H9 (cell line): ENCODE measurements around the gene RRAD. TPM values are rescaled to one million over a fixed set of nuclear protein-coding genes. Genes with fewer than 3 reads are reported as not detected.

ENCODE experiments used
- DNase-seq: peaks from one replicate; pipeline ENCODE4 v3.0.0-alpha.2; 2017
- H2AFZ ChIP-seq: one replicate; pipeline ENCODE4 v1.6.1; 2013; ENCODE audit warnings: mild to moderate bottlenecking, low read length, control low read depth, moderate library complexity
- H2AK5ac ChIP-seq: 2 replicates; pipeline ENCODE4 v1.6.1; 2013; ENCODE audit warnings: low read length, control low read depth, mixed read lengths; ENCODE audit not compliant: insufficient read length
- H2BK120ac ChIP-seq: one replicate; pipeline ENCODE4 v1.6.1; 2013; ENCODE audit warnings: low read depth, mild to moderate bottlenecking, low read length, control low read depth, inconsistent platforms; ENCODE audit not compliant: poor library complexity, severe bottlenecking
- H2BK12ac ChIP-seq: 2 replicates; pipeline ENCODE4 v1.6.1; 2013; ENCODE audit warnings: low read length, control low read depth, mixed read lengths, low read depth; ENCODE audit not compliant: insufficient read length
- H2BK15ac ChIP-seq: 2 replicates; pipeline ENCODE4 v1.6.1; 2013; ENCODE audit warnings: low read depth, low read length, control low read depth
- H2BK20ac ChIP-seq: one replicate; pipeline ENCODE4 v1.6.1; 2013; ENCODE audit warnings: low read depth, mild to moderate bottlenecking, low read length, control low read depth, inconsistent platforms; ENCODE audit not compliant: poor library complexity, severe bottlenecking
- H2BK5ac ChIP-seq: 2 replicates; pipeline ENCODE4 v1.6.1; 2013; ENCODE audit warnings: low read length, control low read depth, mixed read lengths; ENCODE audit not compliant: insufficient read length
- H3K14ac ChIP-seq: 2 replicates; pipeline ENCODE4 v1.6.1; 2013; ENCODE audit warnings: low read length, control low read depth; ENCODE audit not compliant: insufficient read depth
- H3K18ac ChIP-seq: 2 replicates; pipeline ENCODE4 v1.6.1; 2013; ENCODE audit warnings: low read depth, mild to moderate bottlenecking, mixed read lengths, low read length, control low read depth; ENCODE audit not compliant: insufficient read length
- H3K23ac ChIP-seq: 2 replicates; pipeline ENCODE4 v1.6.1; 2013; ENCODE audit warnings: low read length, control low read depth, mixed read lengths, low read depth; ENCODE audit not compliant: insufficient read length
- H3K23me2 ChIP-seq: 2 replicates; pipeline ENCODE4 v1.6.1; 2013; ENCODE audit warnings: low read depth, mild to moderate bottlenecking, mixed read lengths, low read length, control low read depth; ENCODE audit not compliant: insufficient read length, poor library complexity, severe bottlenecking
- H3K27ac ChIP-seq: 2 replicates; pipeline ENCODE4 v1.5.1; 2013; ENCODE audit warnings: low read length, control low read depth, mixed read lengths, low read depth; ENCODE audit not compliant: insufficient read length
- H3K27me3 ChIP-seq: 2 replicates; pipeline ENCODE4 v1.6.1; 2013; ENCODE audit warnings: low read length, control low read depth, inconsistent platforms; ENCODE audit not compliant: insufficient read depth
- H3K4ac ChIP-seq: 2 replicates; pipeline ENCODE4 v1.6.1; 2013; ENCODE audit warnings: low read depth, mild to moderate bottlenecking, control low read depth, inconsistent platforms, low read length, moderate library complexity
- H3K4me1 ChIP-seq: 2 replicates; pipeline ENCODE4 v1.6.1; 2013; ENCODE audit warnings: low read length, control low read depth, inconsistent platforms; ENCODE audit not compliant: insufficient read depth
- H3K4me2 ChIP-seq: 2 replicates; pipeline ENCODE4 v1.6.1; 2013; ENCODE audit warnings: low read length, control low read depth, mixed read lengths; ENCODE audit not compliant: insufficient read length, insufficient read depth
- H3K56ac ChIP-seq: 2 replicates; pipeline ENCODE4 v1.6.1; 2013; ENCODE audit warnings: low read depth, mild to moderate bottlenecking, mixed read lengths, low read length, control low read depth; ENCODE audit not compliant: insufficient read length
- H3K79me1 ChIP-seq: 2 replicates; pipeline ENCODE4 v1.6.1; 2013; ENCODE audit warnings: low read depth, mild to moderate bottlenecking, moderate library complexity, low read length, control low read depth, inconsistent platforms; ENCODE audit not compliant: insufficient read depth, poor library complexity, severe bottlenecking
- H3K79me2 ChIP-seq: 2 replicates; pipeline ENCODE4 v1.6.1; 2013; ENCODE audit warnings: low read length, control low read depth, inconsistent platforms; ENCODE audit not compliant: insufficient read depth
- H3K9ac ChIP-seq: 2 replicates; pipeline ENCODE4 v1.6.1; 2013; ENCODE audit warnings: low read length, control low read depth, mixed read lengths; ENCODE audit not compliant: insufficient read length; ENCODE audit errors: extremely low read depth
- H3K9me3 ChIP-seq: one replicate; pipeline ENCODE4 v1.6.1; 2013; ENCODE audit warnings: low read depth, low read length, inconsistent platforms; ENCODE audit not compliant: control insufficient read depth
- H3T11ph ChIP-seq: one replicate; pipeline ENCODE4 v1.6.1; 2013; ENCODE audit warnings: mild to moderate bottlenecking, low read length, control low read depth, inconsistent platforms
- H4K20me1 ChIP-seq: one replicate; pipeline ENCODE4 v1.6.1; 2013; ENCODE audit not compliant: control insufficient read depth, insufficient read length, insufficient read depth
- H4K5ac ChIP-seq: 2 replicates; pipeline ENCODE4 v1.6.1; 2013; ENCODE audit warnings: low read depth, mild to moderate bottlenecking, mixed read lengths, low read length, control low read depth; ENCODE audit not compliant: insufficient read length
- H4K8ac ChIP-seq: replicated peaks from 2 replicates; pipeline ENCODE4 v1.6.1; 2013; ENCODE audit warnings: low read length, control low read depth, mixed read lengths, low read depth; ENCODE audit not compliant: insufficient read length
- H4K91ac ChIP-seq: 2 replicates; pipeline ENCODE4 v1.6.1; 2013; ENCODE audit warnings: low read depth, mild to moderate bottlenecking, moderate library complexity, mixed read lengths, low read length, control low read depth; ENCODE audit not compliant: insufficient read length
- H3K27ac Mint-ChIP-seq, 3 experiments: 2 replicates in 2 of 3; 3 replicates in 1 of 3; pipeline ENCODE4 v1.8.0; 2020 to 2021; ENCODE audit warnings: mixed read lengths in 3 of 3, mild to moderate bottlenecking in 1 of 3, moderate library complexity in 1 of 3
- H3K27me3 Mint-ChIP-seq: 2 replicates; pipeline ENCODE4 v1.8.0; 2021; ENCODE audit warnings: low read depth, mild to moderate bottlenecking, moderate library complexity, mixed read lengths
- H3K36me3 Mint-ChIP-seq, 3 experiments: 2 replicates in 2 of 3; 3 replicates in 1 of 3; pipeline ENCODE4 v1.8.0; 2020 to 2021; ENCODE audit warnings: low read depth in 3 of 3, mixed read lengths in 3 of 3; ENCODE audit not compliant: insufficient read depth in 1 of 3
- H3K4me1 Mint-ChIP-seq, 2 experiments: 2 replicates each; pipeline ENCODE4 v1.8.0; 2020; ENCODE audit warnings: mixed read lengths in 2 of 2
- H3K4me3 Mint-ChIP-seq, 2 experiments: 2 replicates in 1 of 2; 3 replicates in 1 of 2; pipeline ENCODE4 v1.8.0; 2020 to 2021; ENCODE audit warnings: mild to moderate bottlenecking in 2 of 2, mixed read lengths in 2 of 2, moderate library complexity in 1 of 2
- H3K9me3 Mint-ChIP-seq, 2 experiments: 2 replicates in 1 of 2; 3 replicates in 1 of 2; pipeline ENCODE4 v1.8.0; 2020; ENCODE audit warnings: mild to moderate bottlenecking in 2 of 2, mixed read lengths in 2 of 2, moderate library complexity in 1 of 2
- WGBS: extraction: QIAGEN DNeasy Blood & Tissue Kit; methylation state at CpG from one replicate; pipeline ENCODE4 v1.1.7; 2013; ENCODE audit warnings: missing lambda C conversion rate, low lambda C conversion rate, mixed read lengths; ENCODE audit not compliant: insufficient read length; ENCODE audit errors: extremely low coverage; 5-methylcytosine and 5-hydroxymethylcytosine counted together
- total RNA-seq: library from RNA; stranded (reverse); gene quantifications from 2 replicates; pipeline ENCODE4 v1.2.1, GENCODE V29; 2021
- TF ChIP-seq, protein P1 (sequence below): fragments of 200-600 bp; sonication (generic); conservative IDR thresholded peaks from 3 replicates; pipeline ENCODE4 v1.8.0; 2021; ENCODE audit warnings: antibody characterized with exemption, mild to moderate bottlenecking

The RRAD gene
- total RNA-seq, 1 experiment from 2014 or later: 0.72 TPM

DNA sequence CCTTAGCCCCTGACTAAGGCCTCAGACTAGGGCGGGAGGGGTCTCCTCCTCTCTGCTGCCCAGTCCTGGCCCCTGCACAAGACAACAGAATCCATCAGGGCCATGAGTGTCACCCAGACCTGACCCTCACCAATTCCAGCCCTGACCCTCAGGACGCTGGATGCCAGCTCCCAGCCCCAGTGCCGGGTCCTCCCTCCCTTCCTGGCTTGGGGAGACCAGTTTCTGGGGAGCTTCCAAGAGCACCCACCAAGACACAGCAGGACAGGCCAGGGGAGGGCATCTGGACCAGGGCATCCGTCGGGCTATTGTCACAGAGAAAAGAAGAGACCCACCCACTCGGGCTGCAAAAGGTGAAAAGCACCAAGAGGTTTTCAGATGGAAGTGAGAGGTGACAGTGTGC, 48.4 kb upstream of the RRAD start:
- no peak overlapping the region for H2BK20ac ChIP-seq
- H3K23me2 ChIP-seq: no peaks in the 10 kb centered on the region
- H3T11ph ChIP-seq: no peak overlapping the region
- no peak overlapping the region for H3K27ac ChIP-seq
- H3K79me2 ChIP-seq: no peaks in the 10 kb centered on the region
- no peak overlapping the region for H2BK15ac ChIP-seq
- Mint-ChIP-seq H3K36me3 (no peaks in the 10 kb centered on the region), H3K27ac (no peak overlapping the region), H3K4me3 (no peak overlapping the region), H3K4me1 (peaks cover 10 to 12% of the 10 kb centered on the region in 2 experiments), H3K27me3 (peaks cover 7% of the 10 kb centered on the region), H3K9me3 (no peaks in the 10 kb centered on the region; a peak in 1 of 5 replicates)
- H3K4me1 ChIP-seq: no peaks in the 10 kb centered on the region; the same call in 1 of the 2 replicates
- no peak overlapping the region for H3K56ac ChIP-seq
- no peak overlapping the region for H3K9ac ChIP-seq
- H2AFZ ChIP-seq: no peak overlapping the region
- TF ChIP-seq, protein P1, sequence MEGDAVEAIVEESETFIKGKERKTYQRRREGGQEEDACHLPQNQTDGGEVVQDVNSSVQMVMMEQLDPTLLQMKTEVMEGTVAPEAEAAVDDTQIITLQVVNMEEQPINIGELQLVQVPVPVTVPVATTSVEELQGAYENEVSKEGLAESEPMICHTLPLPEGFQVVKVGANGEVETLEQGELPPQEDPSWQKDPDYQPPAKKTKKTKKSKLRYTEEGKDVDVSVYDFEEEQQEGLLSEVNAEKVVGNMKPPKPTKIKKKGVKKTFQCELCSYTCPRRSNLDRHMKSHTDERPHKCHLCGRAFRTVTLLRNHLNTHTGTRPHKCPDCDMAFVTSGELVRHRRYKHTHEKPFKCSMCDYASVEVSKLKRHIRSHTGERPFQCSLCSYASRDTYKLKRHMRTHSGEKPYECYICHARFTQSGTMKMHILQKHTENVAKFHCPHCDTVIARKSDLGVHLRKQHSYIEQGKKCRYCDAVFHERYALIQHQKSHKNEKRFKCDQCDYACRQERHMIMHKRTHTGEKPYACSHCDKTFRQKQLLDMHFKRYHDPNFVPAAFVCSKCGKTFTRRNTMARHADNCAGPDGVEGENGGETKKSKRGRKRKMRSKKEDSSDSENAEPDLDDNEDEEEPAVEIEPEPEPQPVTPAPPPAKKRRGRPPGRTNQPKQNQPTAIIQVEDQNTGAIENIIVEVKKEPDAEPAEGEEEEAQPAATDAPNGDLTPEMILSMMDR: no peak
- H3K4me2 ChIP-seq: no peak overlapping the region
- no peak overlapping the region for H4K5ac ChIP-seq
- H4K20me1 ChIP-seq: no peaks in the 10 kb centered on the region
- no peak overlapping the region for H4K8ac ChIP-seq
- no peaks in the 10 kb centered on the region for H3K9me3 ChIP-seq
- H3K18ac ChIP-seq: no peak overlapping the region
- no peak overlapping the region for H2BK120ac ChIP-seq
- H3K4ac ChIP-seq: no peak overlapping the region
- no peaks in the 10 kb centered on the region for H3K27me3 ChIP-seq
- H3K14ac ChIP-seq: no peak overlapping the region
- no CpG with 5 or more reads among the region's 6 CpGs for WGBS
- no peak overlapping the region for H2BK12ac ChIP-seq
- H3K23ac ChIP-seq: no peak overlapping the region
- DNase-seq: no peak
- no peak overlapping the region for H2AK5ac ChIP-seq
- H2BK5ac ChIP-seq: no peak overlapping the region
- no peak overlapping the region for H4K91ac ChIP-seq
- no peaks in the 10 kb centered on the region for H3K79me1 ChIP-seq
